Common myeloid progenitor, CD34-positive (primary cell): Measurements from ENCODE around the gene BBS9.
A peak's percentile ranks its signal among the peaks of the same experiment; 100 is the strongest.
"Not testable (repeated sequence)": the region's sequence is repeated elsewhere in the genome, so short reads cannot be mapped to it uniquely, and the experiment has no call there.

Experiments used
- CTCF ChIA-PET: fragments of 350-600 bp; sonication (Branson Sonifier 250); formaldehyde crosslinking; loops from one replicate; lab custom pipeline; 2021; ENCODE audit warnings: antibody characterized with exemption; lab: Charles Lee
- POLR2A ChIA-PET: fragments of 350-600 bp; sonication (Branson Sonifier 250); formaldehyde crosslinking; loops from one replicate; lab custom pipeline; 2021; ENCODE audit warnings: antibody characterized with exemption; lab: Charles Lee
- DNase-seq, 3 donors: peaks; one replicate each; pipeline versions ENCODE4 v3.0.0 to v3.0.0-alpha.2; 2013
- H3K27ac ChIP-seq, 2 experiments: 1 replicate in 1 of 2; 2 replicates in 1 of 2; pipeline ENCODE4 v1.7.0; 2013; ENCODE audit warnings: inconsistent platforms in 2 of 2, low read length in 2 of 2, mild to moderate bottlenecking in 2 of 2, low read depth in 1 of 2, moderate library complexity in 1 of 2; ENCODE audit not compliant: severe bottlenecking in 2 of 2, insufficient read depth in 1 of 2, poor library complexity in 1 of 2
- H3K27me3 ChIP-seq, 5 experiments: replicated peaks in 2 of 5; 1 replicate in 3 of 5; 2 replicates in 2 of 5; pipeline versions ENCODE4 v1.6.1 to v1.7.0; 2013; ENCODE audit warnings: low read length in 4 of 5, mild to moderate bottlenecking in 2 of 5, moderate library complexity in 2 of 5, inconsistent platforms in 1 of 5; ENCODE audit not compliant: insufficient read depth in 5 of 5, control insufficient read depth in 4 of 5
- H3K36me3 ChIP-seq, 4 experiments: 1 replicate in 2 of 4; 2 replicates in 2 of 4; pipeline versions ENCODE4 v1.6.1 to v1.7.0; 2013; ENCODE audit warnings: low read length in 3 of 4, control low read depth in 1 of 4, mild to moderate bottlenecking in 1 of 4; ENCODE audit not compliant: control insufficient read depth in 4 of 4, insufficient read depth in 4 of 4
- H3K4me1 ChIP-seq, 4 experiments: 1 replicate in 3 of 4; 2 replicates in 1 of 4; pipeline versions ENCODE4 v1.6.1 to v1.7.1; 2013; ENCODE audit warnings: low read length in 3 of 4, mild to moderate bottlenecking in 3 of 4, control low read depth in 1 of 4, inconsistent platforms in 1 of 4, moderate library complexity in 1 of 4; ENCODE audit not compliant: control insufficient read depth in 4 of 4, insufficient read depth in 4 of 4; ENCODE audit errors: control extremely low read depth in 1 of 4
- H3K4me3 ChIP-seq, 7 experiments: 1 replicate in 4 of 7; 2 replicates in 3 of 7; pipeline versions ENCODE4 v1.5.1 to v1.7.0; 2013; ENCODE audit warnings: mild to moderate bottlenecking in 7 of 7, low read length in 6 of 7, moderate library complexity in 6 of 7, inconsistent platforms in 2 of 7, low read depth in 2 of 7, control low read depth in 1 of 7; ENCODE audit not compliant: insufficient read depth in 4 of 7, control insufficient read depth in 1 of 7; ENCODE audit errors: extremely low read depth in 1 of 7
- H3K9me3 ChIP-seq, 5 experiments: 1 replicate in 4 of 5; 2 replicates in 1 of 5; pipeline versions ENCODE4 v1.6.1 to v1.7.1; 2013; ENCODE audit warnings: low read length in 4 of 5, mild to moderate bottlenecking in 2 of 5, inconsistent platforms in 1 of 5, low read depth in 1 of 5, moderate library complexity in 1 of 5; ENCODE audit not compliant: control insufficient read depth in 4 of 5, insufficient read depth in 2 of 5; ENCODE audit errors: control extremely low read depth in 1 of 5
- WGBS: methylation state at CpG from one replicate; pipeline ENCODE4 v1.1.5; 2013; ENCODE audit not compliant: insufficient coverage; 5-methylcytosine and 5-hydroxymethylcytosine counted together

BBS9 gene

DNA sequence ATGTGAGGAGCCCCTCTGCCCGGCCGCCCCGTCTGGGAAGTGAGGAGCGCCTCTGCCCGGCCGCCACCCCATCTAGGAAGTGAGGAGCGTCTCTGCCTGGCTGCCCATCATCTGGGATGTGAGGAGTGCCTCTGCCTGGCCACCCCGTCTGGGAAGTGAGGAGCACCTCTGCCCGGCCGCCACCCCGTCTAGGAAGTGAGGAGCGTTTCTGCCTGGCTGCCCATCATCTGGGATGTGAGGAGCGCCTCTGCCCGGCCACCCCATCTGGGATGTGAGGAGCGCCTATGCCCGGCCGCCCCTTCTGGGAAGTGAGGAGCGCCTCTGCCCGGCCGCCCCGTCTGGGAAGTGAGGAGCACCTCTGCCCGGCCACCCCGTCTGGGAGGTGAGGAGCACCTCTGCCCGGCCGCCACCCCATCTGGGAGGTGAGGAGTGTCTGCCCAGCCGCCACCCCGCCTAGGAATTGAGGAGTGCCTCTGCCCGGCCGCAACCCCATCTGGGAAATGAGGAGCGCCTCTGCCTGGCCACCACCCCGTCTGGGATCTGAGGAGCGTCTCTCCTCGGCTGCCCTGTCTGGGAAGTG lies 174.7 kb downstream of the BBS9 start:
- POLR2A ChIA-PET, H3K27me3 ChIP-seq, CTCF ChIA-PET, H3K4me3 ChIP-seq, DNase-seq, H3K36me3 ChIP-seq, H3K27ac ChIP-seq, H3K4me1 ChIP-seq: not testable (repeated sequence)
- 94% methylated on average over 28 of the region's 33 CpGs for WGBS
- H3K9me3 ChIP-seq: peaks cover 0 to 28% (median 5%) of the 10 kb centered on the region in 5 experiments

DNA sequence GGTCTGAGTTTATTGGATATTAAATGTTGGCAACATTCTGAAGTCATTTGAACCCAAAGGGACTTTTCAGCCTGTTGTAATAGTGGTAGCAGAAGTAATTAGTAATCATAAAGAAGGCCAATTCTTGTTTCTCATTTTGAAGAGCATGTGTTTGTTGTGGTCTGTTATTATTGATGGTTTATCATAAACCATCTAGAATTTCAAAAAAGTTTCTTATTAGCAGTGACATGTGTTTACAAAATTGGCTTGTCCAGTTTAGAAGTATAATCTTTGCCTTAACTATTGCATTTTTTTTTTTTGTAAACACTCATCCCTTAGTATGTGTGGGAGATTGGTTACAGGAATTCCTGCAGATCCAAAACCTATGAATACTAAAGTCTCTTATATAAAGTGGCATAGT lies 177.8 kb downstream of the BBS9 start:
- CTCF ChIA-PET: no interaction called here
- H3K36me3 ChIP-seq: peaks cover 0 to 4% (median 0%) of the 10 kb centered on the region in 4 experiments
- H3K4me1 ChIP-seq: no peaks in the 10 kb centered on the region
- no peaks in the 10 kb centered on the region for H3K27me3 ChIP-seq
- no peak overlapping the region for H3K27ac ChIP-seq
- H3K4me3 ChIP-seq: no peak overlapping the region
- H3K9me3 ChIP-seq: peaks cover 0 to 12% (median 0%) of the 10 kb centered on the region in 5 experiments
- no peak for DNase-seq
- POLR2A ChIA-PET: no interaction called here

DNA sequence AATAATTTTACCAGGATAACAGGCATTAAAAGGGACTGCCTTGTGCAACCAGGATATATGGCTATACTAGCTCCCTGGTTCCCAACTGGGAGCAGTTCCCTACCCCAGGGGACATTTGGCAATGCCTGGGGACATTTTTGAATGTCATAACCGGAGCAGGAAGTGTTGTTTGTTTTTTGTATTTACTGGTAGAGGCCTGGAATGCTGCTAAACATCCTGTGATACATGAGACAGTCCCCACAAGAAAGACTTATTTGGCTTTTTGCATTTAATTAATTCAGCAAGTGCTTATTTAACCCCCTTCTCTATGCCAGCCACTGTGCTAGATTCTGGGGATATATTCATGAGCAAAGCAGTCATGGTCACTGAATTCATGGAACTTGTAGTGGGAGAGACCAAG lies 181.2 kb downstream of the BBS9 start:
- CTCF ChIA-PET: no interaction called here
- H3K4me1 ChIP-seq: no peaks in the 10 kb centered on the region
- H3K27me3 ChIP-seq: no peaks in the 10 kb centered on the region
- H3K4me3 ChIP-seq: no peak overlapping the region
- WGBS: no CpG with 5 or more reads among the region's 1 CpG
- DNase-seq: no peak
- peaks cover 0 to 4% (median 0%) of the 10 kb centered on the region in 5 experiments for H3K9me3 ChIP-seq
- H3K36me3 ChIP-seq: no peaks in the 10 kb centered on the region
- POLR2A ChIA-PET: no interaction called here
- no peak overlapping the region for H3K27ac ChIP-seq

DNA sequence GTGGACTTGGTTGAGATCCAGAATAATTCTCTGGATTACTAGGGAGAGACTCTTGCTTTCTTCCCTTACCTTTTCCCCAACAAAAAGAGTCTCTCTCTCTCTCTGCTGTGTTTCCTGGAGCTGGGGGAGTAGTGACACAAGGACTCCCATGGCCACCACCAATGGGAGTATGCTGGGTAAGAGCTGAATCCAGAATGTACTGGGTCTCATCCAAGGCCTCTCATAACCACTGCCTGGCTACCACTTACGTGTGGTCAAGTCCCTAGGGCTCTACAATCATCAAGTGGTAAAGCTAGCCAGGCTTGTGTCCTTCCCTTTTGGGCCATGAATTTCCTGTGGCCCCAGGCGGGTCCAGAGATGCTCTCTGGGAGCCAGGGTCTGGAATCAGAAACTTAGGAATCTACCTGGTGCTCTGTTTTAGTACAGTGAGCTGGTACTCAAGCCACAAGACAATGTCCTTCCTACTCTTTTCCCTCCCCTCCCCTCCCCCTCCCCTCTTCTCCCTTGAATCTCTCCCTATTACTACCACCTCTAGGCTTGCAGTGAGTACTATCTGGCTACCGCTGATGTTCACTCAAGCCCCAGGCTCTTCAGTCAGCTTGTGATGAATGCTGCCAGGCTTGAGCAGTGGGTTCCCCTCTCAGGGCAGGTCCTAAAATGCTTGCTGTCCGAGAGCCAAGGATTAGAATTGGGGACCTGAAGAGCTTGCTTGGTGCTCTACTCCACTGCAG lies 196.6 kb downstream of the BBS9 start:
- WGBS: 97% methylated on average over 3 of the region's 4 CpGs
- CTCF ChIA-PET: no interaction called here
- POLR2A ChIA-PET: no interaction called here

DNA sequence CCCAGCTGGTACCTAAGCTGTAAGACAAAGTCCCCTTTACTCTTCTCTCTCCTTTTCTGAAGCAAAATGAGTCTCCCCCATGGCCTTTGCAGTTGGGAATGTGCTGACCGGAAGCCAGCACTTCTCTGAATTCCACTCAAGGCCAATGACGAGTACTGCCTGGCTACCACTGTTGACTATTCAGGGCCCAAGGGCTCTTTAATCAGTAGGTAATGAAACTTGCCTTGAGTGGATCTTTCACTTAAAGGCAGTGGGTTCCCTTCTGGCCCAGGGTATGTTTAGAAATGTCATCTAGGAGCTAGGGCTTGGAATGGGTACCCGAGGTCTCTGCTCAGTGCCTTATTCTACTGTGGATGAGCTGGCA lies 197.1 kb downstream of the BBS9 start:
- Histone ChIP-seq H3K27me3 (no peaks in the 10 kb centered on the region), H3K4me3 (no peak overlapping the region), H3K4me1 (no peaks in the 10 kb centered on the region), H3K36me3 (no peaks in the 10 kb centered on the region), H3K9me3 (peaks cover 0 to 2% (median 0%) of the 10 kb centered on the region in 5 experiments), H3K27ac (no peak overlapping the region)
- WGBS: 97% methylated on average over 3 of the region's 3 CpGs
- no peak for DNase-seq
- CTCF ChIA-PET: no interaction called here
- POLR2A ChIA-PET: no interaction called here

More for the DNA sequence above, 196.6 kb downstream of the BBS9 start:
- H3K9me3 ChIP-seq: peaks cover 0 to 3% (median 0%) of the 10 kb centered on the region in 5 experiments
- H3K4me3 ChIP-seq: no peak overlapping the region
- H3K27ac ChIP-seq: no peak overlapping the region
- no peaks in the 10 kb centered on the region for H3K4me1 ChIP-seq
- DNase-seq: no peak
- no peaks in the 10 kb centered on the region for H3K27me3 ChIP-seq
- H3K36me3 ChIP-seq: no peaks in the 10 kb centered on the region

DNA sequence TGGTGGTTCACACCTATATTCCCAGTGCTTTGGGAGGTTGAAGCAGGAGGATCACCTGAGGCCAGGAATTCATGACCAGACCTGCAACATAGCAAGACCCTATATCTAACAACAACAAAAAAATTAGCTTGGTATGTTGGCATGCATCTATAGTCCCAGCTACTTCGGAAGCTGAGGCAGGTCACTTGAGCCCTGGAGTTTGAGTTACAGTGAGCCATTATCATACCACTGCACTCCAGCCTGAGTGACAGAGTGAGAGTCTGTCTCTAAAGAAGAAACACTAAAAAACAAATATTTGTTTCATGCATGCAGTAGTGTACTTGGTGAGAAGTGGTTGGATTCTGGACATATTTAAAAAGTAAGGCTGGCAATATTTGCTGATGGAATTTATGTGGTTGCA lies 198.1 kb downstream of the BBS9 start:
- CTCF ChIA-PET: interaction anchor here (0.6 kb wide), 1 partner anchor 12 kb away, joined by 3 read pairs; no protein-coding TSS in a partner anchor

DNA sequence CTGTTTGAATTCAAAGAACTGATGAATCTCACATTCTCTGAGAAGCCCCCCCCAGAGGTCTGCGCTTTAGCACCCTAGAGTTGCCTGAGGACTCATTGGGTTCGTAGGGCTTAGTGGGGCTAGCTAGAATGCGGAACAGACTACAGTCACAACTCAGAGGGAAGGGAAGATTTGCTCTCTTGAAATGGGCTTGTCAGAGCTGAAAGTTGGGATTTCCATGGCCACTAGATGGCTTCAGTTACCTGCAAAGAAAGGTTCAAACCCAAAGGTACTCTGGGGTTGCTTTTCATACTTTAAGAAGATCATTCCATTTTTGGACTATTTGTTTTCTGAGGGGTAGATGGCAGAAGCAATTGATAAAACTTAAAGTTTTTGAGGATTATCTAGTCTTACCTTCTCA lies 205.0 kb downstream of the BBS9 start:
- Histone ChIP-seq H3K9me3 (no peaks in the 10 kb centered on the region), H3K4me1 (no peaks in the 10 kb centered on the region), H3K36me3 (no peaks in the 10 kb centered on the region), H3K27ac (no peak overlapping the region), H3K27me3 (no peaks in the 10 kb centered on the region), H3K4me3 (no peak overlapping the region)
- ChIA-PET POLR2A (no interaction called here), CTCF (interaction anchor here (1.0 kb wide), 1 partner anchor 562 kb away, joined by 3 read pairs; no protein-coding TSS in a partner anchor)
- peak; percentile 1 to 9 (median 4) for DNase-seq
- WGBS: 93% methylated on average over 3 of the region's 3 CpGs

More for the DNA sequence above, 198.1 kb downstream of the BBS9 start:
- POLR2A ChIA-PET: no interaction called here
- WGBS: 100% methylated on average over 1 of the region's 1 CpG
- Histone ChIP-seq H3K4me1 (no peaks in the 10 kb centered on the region), H3K9me3 (peaks cover 0 to 2% (median 0%) of the 10 kb centered on the region in 5 experiments), H3K27ac (no peak overlapping the region), H3K36me3 (no peaks in the 10 kb centered on the region), H3K27me3 (no peaks in the 10 kb centered on the region), H3K4me3 (no peak overlapping the region)
- DNase-seq: no peak
